Ovary (tissue), 3 donors: ENCODE measurements around the gene MYMK.

Experiments
- CTCF ChIP-seq, 3 donors: fragments of 450-650 bp in 2 of 3; fragments of 200-600 bp in 1 of 3; IDR thresholded peaks; one replicate each; pipeline versions ENCODE4 v1.5.1 to v1.8.0; 2016 to 2022; ENCODE audit warnings: antibody characterized with exemption in 3 of 3, mild to moderate bottlenecking in 1 of 3
- POLR2A ChIP-seq: fragments of 450-650 bp; IDR thresholded peaks from one replicate; pipeline ENCODE4 v1.6.1; 2017; ENCODE audit warnings: antibody characterized with exemption, mild to moderate bottlenecking, moderate library complexity
- donor health status: DM: no; HTN: no; CAD: no.

- TF ChIP-seq CTCF (IDR thresholded peaks at IDR 0.05) = no peak
- TF ChIP-seq POLR2A = no peak
These were observed 18.7 kb downstream of the MYMK start for GRCh38 chr9:133505901-133506652.
